ENCODE data around the gene HSPB9. TPM values are rescaled to one million over a fixed set of nuclear protein-coding genes. Genes with fewer than 3 reads are reported as not detected.

Gene HSPB9
- total RNA-seq, 1 donor: not detected

- no peak for DNase-seq (ENCODE audit: low read depth)
- no peak for TF ChIP-seq CTCF (IDR thresholded peaks at IDR 0.05; ENCODE audit: insufficient read depth, low read length)
- no peak overlapping the region for H3K4me3 ChIP-seq (ENCODE audit: low read depth, low read length)
These were observed 41.0 kb upstream of the HSPB9 start for GRCh38 chr17:42081516-42082129.

- no peak overlapping the region for H3K4me3 ChIP-seq (ENCODE audit: low read depth, low read length)
- TF ChIP-seq CTCF (IDR thresholded peaks at IDR 0.05; ENCODE audit: insufficient read depth, low read length): no peak
- no peak for DNase-seq (ENCODE audit: low read depth)
These were observed 35.4 kb upstream of the HSPB9 start for GRCh38 chr17:42087042-42087701.

GRCh38 chr17:42087736-42088705 is 34.6 kb upstream of the HSPB9 start:
- no peak for TF ChIP-seq CTCF (IDR thresholded peaks at IDR 0.05; ENCODE audit: insufficient read depth, low read length)
- DNase-seq (ENCODE audit: low read depth): no peak

GRCh38 chr17:42088736-42089135 is 33.9 kb upstream of the HSPB9 start:
- no peak overlapping the region for H3K4me3 ChIP-seq (ENCODE audit: low read depth, low read length)
- TF ChIP-seq CTCF (IDR thresholded peaks at IDR 0.05; ENCODE audit: insufficient read depth, low read length): no peak
- DNase-seq (ENCODE audit: low read depth): no peak

More at GRCh38 chr17:42087736-42088705, 34.6 kb upstream of the HSPB9 start:
- no peak overlapping the region for H3K4me3 ChIP-seq (ENCODE audit: low read depth, low read length)

- no peak for DNase-seq (ENCODE audit: low read depth)
- no peak for TF ChIP-seq CTCF (IDR thresholded peaks at IDR 0.05; ENCODE audit: insufficient read depth, low read length)
- no peak overlapping the region for H3K4me3 ChIP-seq (ENCODE audit: low read depth, low read length)
These were observed 31.4 kb upstream of the HSPB9 start for GRCh38 chr17:42090964-42091790.

GRCh38 chr17:42092939-42093338 is 29.7 kb upstream of the HSPB9 start:
- no peak for DNase-seq (ENCODE audit: low read depth)
- H3K4me3 ChIP-seq (ENCODE audit: low read depth, low read length): no peak overlapping the region
- no peak for TF ChIP-seq CTCF (IDR thresholded peaks at IDR 0.05; ENCODE audit: insufficient read depth, low read length)
